SH-SY5Y (cell line): Measurements from ENCODE around the gene PNMA8B.

Experiments used
- GATA2 ChIP-seq: IDR thresholded peaks from 2 replicates; pipeline ENCODE4 v1.6.1; 2011; ENCODE audit warnings: mild to moderate bottlenecking, low read depth, low read length
- GATA3 ChIP-seq: IDR thresholded peaks from 2 replicates; pipeline ENCODE4 v1.6.1; 2011; ENCODE audit warnings: low read depth, mild to moderate bottlenecking, low read length, moderate library complexity

GRCh38 chr19:46495786-46496099, at the start of gene PNMA8B:
- TF ChIP-seq GATA2 (no peak), GATA3 (no peak)
